Activated effector memory CD4-positive, alpha-beta T cell treated with anti-CD3 and anti-CD28 coated beads, Interleukin-2, amount 50 U/mL, for 16 hours (primary cell): ENCODE data around the gene KLRG1.

ENCODE experiments used
- DNase-seq: peaks from one replicate; pipeline ENCODE4 v3.0.0-alpha.2; 2020

Gene KLRG1

GRCh38 chr12:8987163-8987562 is 2.2 kb upstream of the KLRG1 start:
- no peak for DNase-seq

- DNase-seq = no peak
These were observed 1.7 kb upstream of the KLRG1 start for GRCh38 chr12:8987685-8988084.

GRCh38 chr12:8991371-8992345 is 2.3 kb downstream of the KLRG1 start:
- DNase-seq = no peak

GRCh38 chr12:8993827-8994226 is 4.5 kb downstream of the KLRG1 start:
- no peak for DNase-seq

GRCh38 chr12:8995021-8995775 is 5.9 kb downstream of the KLRG1 start:
- no peak for DNase-seq

- no peak for DNase-seq
These were observed 7.5 kb downstream of the KLRG1 start for GRCh38 chr12:8996682-8997405.

- no peak for DNase-seq
These were observed 11.9 kb downstream of the KLRG1 start for GRCh38 chr12:9001233-9001632.

GRCh38 chr12:9002335-9002734 is 13.0 kb downstream of the KLRG1 start:
- no peak for DNase-seq

GRCh38 chr12:9022592-9022991 is 33.2 kb downstream of the KLRG1 start:
- no peak for DNase-seq

- no peak for DNase-seq
These were observed 35.2 kb downstream of the KLRG1 start for GRCh38 chr12:9024512-9024911.

GRCh38 chr12:9027161-9028059 is 38.1 kb downstream of the KLRG1 start:
- DNase-seq = no peak

- no peak for DNase-seq
These were observed 41.4 kb downstream of the KLRG1 start for GRCh38 chr12:9030776-9031175.

- DNase-seq = no peak
These were observed 43.0 kb downstream of the KLRG1 start for GRCh38 chr12:9032202-9032964.

- no peak for DNase-seq
These were observed 44.0 kb downstream of the KLRG1 start for GRCh38 chr12:9033265-9033887.

- no peak for DNase-seq
These were observed 44.7 kb downstream of the KLRG1 start for GRCh38 chr12:9034095-9034494.

- DNase-seq = no peak
These were observed 46.9 kb downstream of the KLRG1 start for GRCh38 chr12:9036227-9036626.

GRCh38 chr12:9037431-9037830 is 48.1 kb downstream of the KLRG1 start:
- no peak for DNase-seq

- no peak for DNase-seq
These were observed 50.1 kb downstream of the KLRG1 start for GRCh38 chr12:9039397-9039977.

GRCh38 chr12:9040484-9041186 is 51.3 kb downstream of the KLRG1 start:
- no peak for DNase-seq

- DNase-seq = no peak
These were observed 52.0 kb downstream of the KLRG1 start for GRCh38 chr12:9041321-9041720.
